ENCODE data around the gene CGGBP1.

Gene CGGBP1, protein sequence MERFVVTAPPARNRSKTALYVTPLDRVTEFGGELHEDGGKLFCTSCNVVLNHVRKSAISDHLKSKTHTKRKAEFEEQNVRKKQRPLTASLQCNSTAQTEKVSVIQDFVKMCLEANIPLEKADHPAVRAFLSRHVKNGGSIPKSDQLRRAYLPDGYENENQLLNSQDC

DNA sequence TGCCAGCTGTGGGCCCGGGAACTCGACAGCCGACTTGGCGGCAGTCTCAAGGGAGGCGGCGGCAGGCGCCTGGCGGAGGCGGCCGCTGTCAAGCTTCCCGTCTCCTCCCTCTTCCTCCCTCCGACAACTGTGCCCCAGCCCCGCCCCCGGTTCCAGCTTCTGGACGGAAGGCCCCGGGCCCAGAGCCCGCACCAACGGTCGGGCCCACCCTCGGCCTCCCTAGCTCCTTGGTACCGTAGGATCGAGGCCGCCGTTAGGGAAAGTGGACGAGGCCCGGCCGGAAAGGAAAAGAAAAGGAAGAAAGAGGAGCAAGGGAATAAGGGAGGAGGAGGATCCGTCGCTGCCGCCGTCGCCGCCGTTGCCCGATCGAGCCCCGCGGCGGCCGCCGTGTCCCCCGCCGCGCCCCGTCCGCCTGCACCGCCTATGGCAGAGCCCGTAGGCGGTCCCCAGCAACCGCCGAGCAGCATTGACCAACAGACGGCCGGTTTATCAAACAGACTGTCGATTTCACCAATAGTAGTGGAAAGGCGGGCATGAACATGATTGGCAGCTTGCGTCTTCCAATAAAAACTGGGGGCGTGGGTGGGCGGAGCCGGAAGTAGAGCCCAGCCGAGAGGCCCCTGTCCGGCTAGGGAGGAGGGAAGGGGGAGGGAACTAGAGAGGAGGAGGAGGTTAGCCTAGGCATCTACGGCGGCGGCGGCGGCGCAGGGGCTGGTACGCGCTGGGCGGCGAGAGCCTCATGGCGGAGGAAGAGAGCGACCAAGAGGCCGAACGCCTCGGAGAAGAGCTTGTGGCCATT is at the start of gene CGGBP1, which contains the start of gene ZNF654:
TSS of gene CGGBP1 (minus strand) at position 425 of the 799 bp plus-strand sequence. CDS start 3,029 bp downstream, outside the sequence.
TSS of gene ZNF654 (plus strand) at position 675 of the 799 bp plus-strand sequence. CDS start at position 740, 65 bp downstream.
- DNase-seq = peak; percentile 92

- DNase-seq = no peak
Observed at GRCh38 chr3:88105325-88105724, 46.5 kb upstream of the CGGBP1 start.

GRCh38 chr3:88101142-88101541 is 42.3 kb upstream of the CGGBP1 start:
- DNase-seq = no peak

GRCh38 chr3:88093266-88093665 is 34.5 kb upstream of the CGGBP1 start:
- no peak for DNase-seq

GRCh38 chr3:88092270-88092669 is 33.5 kb upstream of the CGGBP1 start:
- no peak for DNase-seq

GRCh38 chr3:88090681-88091080 is 31.9 kb upstream of the CGGBP1 start:
- no peak for DNase-seq

GRCh38 chr3:88084097-88084501 is 25.3 kb upstream of the CGGBP1 start:
- DNase-seq = no peak

DNA sequence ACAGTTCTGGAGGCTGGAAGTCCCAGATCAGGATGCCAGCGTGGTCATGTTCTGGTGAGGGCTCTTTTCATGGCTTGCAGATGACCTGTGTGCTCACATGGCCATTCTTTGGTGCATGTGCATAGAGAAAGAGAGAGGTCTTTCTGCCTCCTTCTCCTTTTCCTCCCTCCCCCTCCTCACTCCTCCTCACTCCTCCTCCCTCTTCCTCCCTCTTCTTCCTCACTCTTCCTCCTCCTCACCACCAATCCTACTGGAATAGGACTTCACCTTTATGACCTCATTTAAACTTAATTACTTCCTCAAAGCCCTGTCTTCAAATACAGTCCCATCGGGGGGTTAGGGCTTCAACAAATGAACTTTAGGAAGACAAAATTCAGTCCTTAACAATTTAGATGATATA is 24.0 kb upstream of the CGGBP1 start:
- DNase-seq = no peak

- DNase-seq = no peak
Observed at GRCh38 chr3:88078932-88079331, 20.1 kb upstream of the CGGBP1 start.

DNA sequence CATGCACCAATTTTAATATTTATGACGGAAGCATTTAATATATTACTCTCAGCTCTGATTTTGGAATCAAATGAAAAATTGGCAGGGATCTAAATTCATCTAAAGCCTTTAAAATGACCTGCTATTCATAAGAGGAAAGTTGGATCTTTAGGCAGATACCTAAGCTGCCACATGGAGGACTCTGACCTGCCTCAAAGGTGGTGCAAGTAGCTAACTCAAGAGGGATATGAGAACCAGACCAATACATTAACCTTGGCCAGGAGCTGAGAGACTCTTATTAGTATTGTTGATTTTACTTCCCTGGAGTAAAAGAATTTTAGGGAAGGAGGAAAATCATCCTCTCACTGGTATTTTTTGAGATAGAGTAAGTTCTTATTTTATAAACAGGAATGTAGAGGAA is 17.9 kb upstream of the CGGBP1 start:
- no peak for DNase-seq

- no peak for DNase-seq
Observed at GRCh38 chr3:88075497-88075896, 16.7 kb upstream of the CGGBP1 start.

- no peak for DNase-seq
Observed at GRCh38 chr3:88075072-88075471, 16.3 kb upstream of the CGGBP1 start.

- DNase-seq = no peak
Observed at GRCh38 chr3:88061746-88062145, 2.9 kb upstream of the CGGBP1 start.

GRCh38 chr3:88059380-88060170 is 770 bp upstream of the CGGBP1 start:
- DNase-seq = no peak

DNA sequence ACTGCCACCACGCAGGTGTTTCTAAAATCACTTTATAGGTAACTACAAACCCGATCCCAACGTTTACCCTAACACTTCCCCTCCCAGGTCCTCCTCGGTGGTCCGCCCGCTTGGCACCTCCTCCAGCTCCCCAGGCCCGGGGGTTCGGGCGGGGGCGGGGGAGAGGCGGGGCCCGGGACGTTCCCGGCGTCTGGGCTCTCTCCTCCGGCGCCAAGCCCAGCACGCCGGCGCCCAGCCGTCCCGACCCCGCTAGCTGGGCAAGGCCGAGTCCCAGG is 562 bp downstream of the CGGBP1 start:
- DNase-seq = no peak

DNA sequence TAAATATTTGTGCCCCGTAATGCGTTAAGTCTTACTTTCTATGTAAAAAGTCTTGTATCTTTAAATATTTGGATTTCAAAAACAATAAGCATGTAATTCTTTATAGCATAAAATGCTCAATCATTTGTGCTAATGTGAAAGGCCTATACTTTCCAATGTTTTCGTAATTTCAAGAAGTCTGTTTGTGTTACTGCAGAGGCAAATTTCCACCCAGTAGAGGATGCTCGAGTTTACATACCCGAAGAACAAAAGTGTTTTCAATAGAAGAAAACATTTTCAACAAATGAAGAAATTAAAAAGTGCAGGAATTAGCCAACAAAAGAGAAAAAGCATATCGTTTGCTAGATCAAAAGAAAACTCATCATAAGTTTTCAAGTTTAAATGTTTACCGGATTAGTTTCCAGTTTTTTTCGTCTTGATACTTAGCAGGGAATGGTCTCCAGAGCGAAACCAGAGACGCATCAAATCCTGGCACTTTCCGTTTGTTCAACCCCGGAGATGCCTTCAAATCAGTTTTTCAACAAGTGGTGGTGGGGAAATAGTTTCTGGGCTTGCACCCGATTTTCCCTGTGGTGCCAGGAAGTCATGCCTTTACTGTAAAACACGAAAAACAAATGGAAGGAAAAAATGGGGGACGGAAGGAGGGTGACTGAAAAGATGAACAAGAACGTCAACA is 1.0 kb downstream of the CGGBP1 start:
- DNase-seq = no peak

DNA sequence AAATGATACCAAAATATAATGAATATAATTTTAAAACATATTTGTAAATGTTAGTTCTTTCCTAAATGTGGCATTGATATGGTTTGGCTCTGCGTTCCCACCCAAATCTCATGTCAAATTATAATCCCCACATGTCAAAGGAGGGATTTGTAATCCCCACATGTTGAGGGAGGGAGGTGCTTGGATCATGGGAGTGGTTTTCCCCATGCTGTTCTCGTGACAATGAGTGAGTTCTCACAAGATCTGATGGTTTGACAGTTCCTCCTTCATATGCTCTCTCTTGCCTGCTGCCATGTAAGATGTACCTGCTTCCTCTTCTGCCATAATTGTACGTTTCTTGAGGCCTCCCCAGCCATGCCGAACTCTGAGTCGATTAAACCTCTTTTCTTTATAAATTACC is 12.0 kb downstream of the CGGBP1 start:
- no peak for DNase-seq

DNA sequence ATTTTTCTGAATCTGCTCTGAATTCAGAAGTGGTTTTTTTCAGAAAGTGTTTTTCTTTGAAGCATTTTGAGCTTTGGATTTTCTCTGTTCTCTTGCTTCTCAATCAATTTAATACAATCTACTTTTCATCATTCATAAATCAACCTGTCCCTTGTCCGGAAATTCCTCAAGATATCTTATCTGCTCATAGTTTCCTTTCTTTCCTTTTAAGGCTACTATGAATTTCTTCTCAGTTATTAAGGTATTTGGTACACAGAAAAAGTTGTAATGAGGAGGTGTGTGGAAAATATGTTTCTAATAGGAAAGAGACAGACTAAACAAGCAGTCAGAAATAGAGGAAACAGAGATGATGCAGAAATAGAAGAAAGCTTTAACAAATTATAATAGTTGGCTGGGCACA is 14.4 kb downstream of the CGGBP1 start:
- no peak for DNase-seq

GRCh38 chr3:88041005-88041404 is 17.8 kb downstream of the CGGBP1 start:
- no peak for DNase-seq

GRCh38 chr3:88040529-88040928 is 18.3 kb downstream of the CGGBP1 start:
- no peak for DNase-seq

DNA sequence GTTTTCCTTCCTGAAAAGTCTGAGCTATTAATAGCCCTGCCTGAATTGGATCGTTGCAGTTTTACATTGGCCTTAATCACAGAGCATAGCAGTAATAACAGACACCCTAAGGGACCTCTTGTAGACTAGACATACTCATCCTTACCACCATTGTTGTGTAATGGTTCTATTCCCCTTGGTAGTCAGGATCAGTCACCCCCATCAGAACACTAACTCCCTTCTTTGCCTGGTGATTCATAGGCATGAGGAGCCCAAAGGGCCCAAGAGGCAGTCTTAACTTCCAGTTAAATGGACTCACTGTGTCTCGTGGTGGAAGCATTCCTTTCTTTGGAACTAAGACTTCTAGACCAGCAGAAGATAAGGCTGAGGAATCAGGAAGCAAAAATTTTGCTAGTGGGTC is 20.2 kb downstream of the CGGBP1 start:
- no peak for DNase-seq

GRCh38 chr3:88036221-88036620 is 22.6 kb downstream of the CGGBP1 start:
- DNase-seq = no peak

GRCh38 chr3:88034491-88035275 is 24.1 kb downstream of the CGGBP1 start:
- DNase-seq = no peak
